Stomach (tissue), 9 donors: ENCODE data around the gene USB1. TPM values are rescaled to one million over a fixed set of nuclear protein-coding genes. Genes with fewer than 3 reads are reported as not detected.

Experiments
- DNase-seq, 2 donors: peaks; one replicate each; pipeline versions ENCODE4 v3.0.0 to v3.0.0-alpha.2; 2013 to 2019
- H3K27ac ChIP-seq, 5 donors: fragments of 200-600 bp in 4 of 5; sonication (generic) in 4 of 5; one replicate each; pipeline ENCODE4 v1.5.1; 2013 to 2019; ENCODE audit warnings: mild to moderate bottlenecking in 1 of 5, moderate library complexity in 1 of 5
- H3K27me3 ChIP-seq, 3 donors: fragments of 200-600 bp; sonication (generic); one replicate each; pipeline ENCODE4 v1.5.1; 2017 to 2019; ENCODE audit warnings: mixed run types in 1 of 3
- H3K36me3 ChIP-seq, 4 donors: fragments of 200-600 bp; sonication (generic); 1 replicate in 3 of 4; 2 replicates in 1 of 4; pipeline ENCODE4 v1.5.1; 2016 to 2019
- H3K4me1 ChIP-seq, 4 donors: fragments of 200-600 bp; sonication (generic); one replicate each; pipeline ENCODE4 v1.5.1; 2016 to 2019
- H3K4me3 ChIP-seq, 4 donors: fragments of 200-600 bp; sonication (generic) in 3 of 4; one replicate each; pipeline ENCODE4 v1.5.1; 2016 to 2019; ENCODE audit warnings: mild to moderate bottlenecking in 1 of 4
- H3K9me3 ChIP-seq, 4 donors: fragments of 200-600 bp; sonication (generic); one replicate each; pipeline ENCODE4 v1.5.1; 2016 to 2019
- CTCF ChIP-seq, 7 experiments: fragments of 450-650 bp in 4 of 7; fragments of 200-600 bp in 3 of 7; sonication (generic) in 3 of 7; IDR thresholded peaks; one replicate each; pipeline ENCODE4 v1.5.1; 2016 to 2019; ENCODE audit warnings: antibody characterized with exemption in 7 of 7, control low read depth in 2 of 7, mild to moderate bottlenecking in 1 of 7
- EP300 ChIP-seq: sonication (generic); formaldehyde crosslinking; IDR thresholded peaks from one replicate; pipeline ENCODE4 v1.6.1; 2017; ENCODE audit warnings: antibody characterized with exemption
- POLR2A ChIP-seq, 4 donors: fragments of 450-650 bp; IDR thresholded peaks; one replicate each; pipeline ENCODE4 v1.6.1; 2016; ENCODE audit warnings: antibody characterized with exemption in 4 of 4, control low read depth in 2 of 4, mild to moderate bottlenecking in 1 of 4, moderate library complexity in 1 of 4
- POLR2AphosphoS5 ChIP-seq, 3 donors: sonication (generic); formaldehyde crosslinking; IDR thresholded peaks; one replicate each; pipeline ENCODE4 v1.6.1; 2016; ENCODE audit warnings: antibody characterized with exemption in 3 of 3
- WGBS, 5 donors: extraction: QIAGEN DNeasy Blood & Tissue Kit in 3 of 5; methylation state at CpG; one replicate each; pipeline versions ENCODE4 v1.1.5 to v1.1.7; 2013 to 2018; 5-methylcytosine and 5-hydroxymethylcytosine counted together
- intact Hi-C: fragments of 100-400 bp; cut with DNase I; formaldehyde crosslinking; loops from one replicate; pipeline ENCODE4 v1.15.1; 2023; ENCODE audit warnings: low total_unique reads
- polyA plus RNA-seq, 3 donors: library from polyadenylated mRNA; stranded (reverse); fragments of 200-250 nt; gene quantifications; one replicate each; pipeline ENCODE4 v1.2.3, GENCODE V29; 2013
- total RNA-seq, 5 donors: library from RNA; depleted of rRNA; stranded (reverse); fragments of >200 nt; gene quantifications; one replicate each; pipeline versions ENCODE4 v1.1.0 to v1.2.3, GENCODE V29; 2014 to 2016
- donor health status: healthy with polysubstance abuse.
- donor health status: Bipolar disorder and iron deficiency.
- donor health status: healthy.

The USB1 gene
- total and polyA plus RNA-seq, 8 donors, result 4.1 to 54.0 (median 23.4) TPM

GRCh38 chr16:57961538-57961937 is 39.7 kb upstream of the USB1 start:
- peaks cover 0 to 9% (median 3%) of the 10 kb centered on the region in 4 donors for H3K4me1 ChIP-seq
- intact Hi-C loops, result no loop called here
- no peak overlapping the region for H3K4me3 ChIP-seq
- WGBS, 5 donors, result 49 to 67% (median 60%) methylated on average over 2 of the region's 2 CpGs
- no peak overlapping the region for H3K27ac ChIP-seq
- TF ChIP-seq EP300 (no peak), CTCF (IDR thresholded peaks at IDR 0.05) (no peak), POLR2A (IDR thresholded peaks at IDR 0.05) (no peak), POLR2AphosphoS5 (IDR thresholded peaks at IDR 0.05) (no peak)
- H3K27me3 ChIP-seq, result peaks cover 0 to 8% (median 0%) of the 10 kb centered on the region in 3 donors
- DNase-seq, result no peak
- no peaks in the 10 kb centered on the region for H3K36me3 ChIP-seq
- no peaks in the 10 kb centered on the region for H3K9me3 ChIP-seq

GRCh38 chr16:57962046-57962445 is 39.2 kb upstream of the USB1 start:
- peaks cover 0 to 8% (median 0%) of the 10 kb centered on the region in 3 donors for H3K27me3 ChIP-seq
- H3K4me3 ChIP-seq, result no peak overlapping the region
- H3K4me1 ChIP-seq, result peaks cover 0 to 14% (median 3%) of the 10 kb centered on the region in 4 donors
- DNase-seq, result no peak
- H3K9me3 ChIP-seq, result no peaks in the 10 kb centered on the region
- TF ChIP-seq POLR2AphosphoS5 (IDR thresholded peaks at IDR 0.05), result no peak
- TF ChIP-seq CTCF (IDR thresholded peaks at IDR 0.05), result no peak
- no peak for TF ChIP-seq POLR2A (IDR thresholded peaks at IDR 0.05)
- TF ChIP-seq EP300, result no peak
- no peak overlapping the region for H3K27ac ChIP-seq
- no peaks in the 10 kb centered on the region for H3K36me3 ChIP-seq
- intact Hi-C loops, result no loop called here
- WGBS, 5 donors, result 67 to 79% (median 71%) methylated on average over 3 to 5 of the region's 5 CpGs

- Histone ChIP-seq H3K27ac (no peak overlapping the region), H3K4me1 (peaks cover 0 to 14% (median 3%) of the 10 kb centered on the region in 4 donors), H3K9me3 (no peaks in the 10 kb centered on the region), H3K4me3 (no peak overlapping the region), H3K36me3 (no peaks in the 10 kb centered on the region), H3K27me3 (peaks cover 0 to 8% (median 0%) of the 10 kb centered on the region in 3 donors)
- intact Hi-C loops, result no loop called here
- DNase-seq, result no peak
- 71 to 87% (median 79%) methylated on average over 4 to 9 of the region's 9 CpGs for WGBS, 5 donors
- TF ChIP-seq CTCF (IDR thresholded peaks at IDR 0.05) (no peak), POLR2A (IDR thresholded peaks at IDR 0.05) (no peak), POLR2AphosphoS5 (IDR thresholded peaks at IDR 0.05) (no peak), EP300 (no peak)
Measured at GRCh38 chr16:57962756-57963155, 38.5 kb upstream of the USB1 start.

GRCh38 chr16:57964157-57964700 is 37.0 kb upstream of the USB1 start:
- no peaks in the 10 kb centered on the region for H3K9me3 ChIP-seq
- 56 to 83% (median 81%) methylated on average over 2 to 10 of the region's 10 CpGs for WGBS, 5 donors
- H3K36me3 ChIP-seq, result no peaks in the 10 kb centered on the region
- H3K27ac ChIP-seq, result no peak overlapping the region
- intact Hi-C loops, result no loop called here
- H3K4me3 ChIP-seq, result no peak overlapping the region
- H3K4me1 ChIP-seq, result peaks cover 0 to 14% (median 3%) of the 10 kb centered on the region in 4 donors
- TF ChIP-seq POLR2A (IDR thresholded peaks at IDR 0.05) (no peak), CTCF (IDR thresholded peaks at IDR 0.05) (no peak), POLR2AphosphoS5 (IDR thresholded peaks at IDR 0.05) (no peak), EP300 (no peak)
- no peak for DNase-seq
- peaks cover 0 to 8% (median 0%) of the 10 kb centered on the region in 3 donors for H3K27me3 ChIP-seq
